ENCODE measurements around the gene APOA4. TPM values are rescaled to one million over a fixed set of nuclear protein-coding genes. Genes with fewer than 3 reads are reported as not detected.
"Not testable (repeated sequence)": the region's sequence is repeated elsewhere in the genome, so short reads cannot be mapped to it uniquely, and the experiment has no call there.

APOA4 gene
- total RNA-seq, 2 experiments from 2014 or later: not detected

DNA sequence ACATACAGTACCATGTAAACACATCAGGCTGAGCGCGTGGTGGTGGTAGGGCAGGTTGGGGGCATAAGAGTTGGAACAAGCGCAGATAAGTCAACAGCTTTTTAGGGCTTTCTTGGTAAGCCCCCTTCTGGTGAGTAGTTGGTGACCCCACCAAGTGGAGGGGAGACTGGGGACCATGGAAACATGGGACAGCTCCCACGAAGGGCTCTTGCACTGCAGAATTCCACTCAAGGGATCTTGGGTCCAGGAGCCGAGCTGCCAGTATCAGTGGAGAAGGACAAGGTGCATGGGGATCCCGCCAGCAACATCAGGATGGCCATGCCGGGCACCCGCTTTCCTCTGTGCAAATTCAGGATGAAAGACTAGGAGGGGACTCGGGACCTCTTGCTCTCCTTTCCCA lies 20.6 kb upstream of the APOA4 start:
- no peak overlapping the region for H3K4me3 Mint-ChIP-seq
- POLR2A ChIA-PET: no interaction called here
- H3K27ac Mint-ChIP-seq: peak overlapping the region; percentile 11
- H3K9me3 Mint-ChIP-seq: no peaks in the 10 kb centered on the region
- DNase-seq: no peak
- H3K27me3 Mint-ChIP-seq: no peaks in the 10 kb centered on the region
- CTCF ChIA-PET: no interaction called here
- H3K4me1 Mint-ChIP-seq: peaks cover 2% of the 10 kb centered on the region
- peaks cover 38% of the 10 kb centered on the region for H3K36me3 Mint-ChIP-seq (ENCODE audit: low read depth)

DNA sequence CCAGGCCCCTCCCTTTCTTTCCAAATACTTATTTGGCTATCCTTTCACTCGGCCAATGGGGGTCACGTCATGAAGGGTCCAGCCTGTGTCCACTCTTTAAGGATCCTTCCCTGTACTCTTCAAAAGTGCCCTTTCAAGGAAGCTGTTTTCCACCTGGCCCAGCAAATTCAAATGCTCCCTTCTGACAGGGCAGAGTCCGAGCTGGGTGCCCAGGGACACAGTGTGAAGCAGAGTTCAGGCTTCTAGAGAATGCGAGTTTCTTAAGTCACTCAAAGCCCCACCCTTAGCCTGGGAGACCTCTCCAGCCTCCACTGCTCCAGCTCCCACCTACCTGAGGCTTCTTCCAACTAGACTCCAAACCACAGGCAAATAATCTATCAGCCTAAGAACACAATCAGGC lies 19.8 kb upstream of the APOA4 start:
- POLR2A ChIA-PET: interaction anchor here (0.6 kb wide), 1 partner anchor 10 kb away, joined by 3 read pairs; no protein-coding TSS in a partner anchor
- H3K27me3 Mint-ChIP-seq: no peaks in the 10 kb centered on the region
- H3K9me3 Mint-ChIP-seq: no peaks in the 10 kb centered on the region
- peaks cover 2% of the 10 kb centered on the region for H3K4me1 Mint-ChIP-seq
- H3K4me3 Mint-ChIP-seq: no peak overlapping the region
- peaks cover 38% of the 10 kb centered on the region for H3K36me3 Mint-ChIP-seq (ENCODE audit: low read depth)
- no peak for DNase-seq
- CTCF ChIA-PET: interaction anchor here (1.5 kb wide), 1 partner anchor 9 kb away, joined by 4 read pairs; no protein-coding TSS in a partner anchor
- no peak overlapping the region for H3K27ac Mint-ChIP-seq

- POLR2A ChIA-PET: interaction anchor here (0.6 kb wide), 1 partner anchor 11 kb away, joined by 3 read pairs; no protein-coding TSS in a partner anchor
- Mint-ChIP-seq H3K4me1 (peaks cover 2% of the 10 kb centered on the region), H3K9me3 (no peaks in the 10 kb centered on the region), H3K27me3 (no peaks in the 10 kb centered on the region), H3K27ac (peak overlapping the region; percentile 54), H3K36me3 (ENCODE audit: low read depth) (peaks cover 30% of the 10 kb centered on the region), H3K4me3 (no peak overlapping the region)
- CTCF ChIA-PET: interaction anchor here (0.7 to 1.5 kb wide), 4 partner anchors 10 to 630 kb away, joined by 3 to 4 read pairs (median 4); partner anchors contain the start of gene APOA4
- DNase-seq: no peak
These were observed 19.0 kb upstream of the APOA4 start for GRCh38 chr11:116842117-116842516.

DNA sequence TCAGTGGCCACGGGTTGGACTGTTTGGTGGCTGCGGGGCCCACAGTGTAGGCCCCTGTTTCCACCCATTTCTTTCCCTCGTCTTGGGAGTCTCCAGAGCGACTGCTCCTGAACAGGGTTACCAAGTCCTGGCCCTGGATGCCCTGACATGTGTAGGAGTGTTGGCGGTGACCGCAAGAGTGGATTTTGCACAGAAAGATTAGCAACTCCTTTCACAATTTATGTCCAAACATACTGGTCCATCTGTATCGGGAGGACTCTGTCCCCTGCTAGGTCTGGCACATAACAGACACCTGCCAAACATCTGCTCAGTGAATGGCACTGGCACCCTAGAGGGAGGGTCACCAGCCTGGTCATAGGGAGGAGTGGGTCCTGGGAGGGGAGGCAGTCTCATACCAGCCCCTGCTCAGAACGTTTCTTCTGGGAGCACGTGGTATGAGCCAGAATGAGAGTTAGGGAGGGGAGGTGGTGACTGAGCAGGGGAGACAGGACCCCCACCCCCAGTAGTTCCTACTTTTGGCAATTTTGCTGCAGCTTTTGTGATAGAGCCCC lies 17.7 kb upstream of the APOA4 start:
- Mint-ChIP-seq H3K27me3 (no peaks in the 10 kb centered on the region), H3K4me3 (no peak overlapping the region), H3K36me3 (ENCODE audit: low read depth) (peaks cover 18% of the 10 kb centered on the region), H3K27ac (no peak overlapping the region), H3K9me3 (no peaks in the 10 kb centered on the region), H3K4me1 (peaks cover 4% of the 10 kb centered on the region)
- ChIA-PET CTCF (interaction anchor here (0.9 to 1.3 kb wide), 2 partner anchors 18 to 199 kb away, joined by 3 to 4 read pairs; partner anchors contain the start of gene APOA4), POLR2A (no interaction called here)
- no peak for DNase-seq

- Mint-ChIP-seq H3K27ac (no peak overlapping the region), H3K4me3 (no peak overlapping the region), H3K4me1 (peaks cover 9% of the 10 kb centered on the region), H3K9me3 (no peaks in the 10 kb centered on the region), H3K36me3 (ENCODE audit: low read depth) (peaks cover 13% of the 10 kb centered on the region), H3K27me3 (no peaks in the 10 kb centered on the region)
- ChIA-PET POLR2A (no interaction called here), CTCF (no interaction called here)
- no peak for DNase-seq
These were observed 17.2 kb upstream of the APOA4 start for GRCh38 chr11:116840224-116840745.

- CTCF ChIA-PET: no interaction called here
These were observed 15.4 kb upstream of the APOA4 start for GRCh38 chr11:116838321-116839084.

GRCh38 chr11:116837231-116838091 lies 14.4 kb upstream of the APOA4 start, which contains the start of gene APOA1:
TSS of gene APOA1 (minus strand) at chr11:116837622. CDS start at chr11:116837387, 235 bp downstream.
- Mint-ChIP-seq H3K4me3 (no peak within 1 kb of the TSS), H3K9me3 (no peaks in the 10 kb centered on the region), H3K36me3 (ENCODE audit: low read depth) (no peaks in the 10 kb centered on the region), H3K27ac (no peak within 1 kb of the TSS), H3K27me3 (no peaks in the 10 kb centered on the region), H3K4me1 (peaks cover 16% of the 10 kb centered on the region)
- CTCF ChIA-PET: interaction anchor here (1.4 to 3.8 kb wide), 7 partner anchors 9 to 267 kb away, joined by 4 to 33 read pairs (median 9); partner anchors contain the start of gene APOA5
- no peak for DNase-seq
- POLR2A ChIA-PET: no interaction called here

More at GRCh38 chr11:116838321-116839084, 15.4 kb upstream of the APOA4 start:
- POLR2A ChIA-PET: no interaction called here
- peaks cover 2% of the 10 kb centered on the region for H3K36me3 Mint-ChIP-seq (ENCODE audit: low read depth)
- H3K9me3 Mint-ChIP-seq: no peaks in the 10 kb centered on the region
- peaks cover 16% of the 10 kb centered on the region for H3K4me1 Mint-ChIP-seq
- no peak for DNase-seq
- no peak overlapping the region for H3K4me3 Mint-ChIP-seq
- peak overlapping the region; percentile 17 for H3K27ac Mint-ChIP-seq
- H3K27me3 Mint-ChIP-seq: no peaks in the 10 kb centered on the region

DNA sequence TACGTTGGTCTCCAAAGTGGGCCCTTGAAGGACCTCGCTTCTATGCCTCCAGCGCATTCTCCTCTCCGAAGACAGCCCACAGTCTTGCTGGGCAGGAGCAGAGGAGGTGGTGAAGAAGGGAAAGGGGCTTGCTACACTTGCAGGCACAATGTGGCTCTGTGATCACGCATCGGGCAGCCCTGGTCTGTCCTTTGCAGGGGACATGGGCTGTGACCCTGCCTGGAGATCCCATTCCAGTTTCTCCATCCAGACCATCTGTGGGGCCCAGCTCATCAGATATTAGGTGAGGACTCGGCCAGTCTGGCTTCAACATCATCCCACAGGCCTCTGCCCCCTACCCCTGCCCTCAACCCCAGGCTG lies 13.5 kb upstream of the APOA4 start:
- DNase-seq: no peak
- no peaks in the 10 kb centered on the region for H3K27me3 Mint-ChIP-seq
- H3K4me1 Mint-ChIP-seq: peaks cover 16% of the 10 kb centered on the region
- ChIA-PET POLR2A (interaction anchor here (0.6 kb wide), 1 partner anchor 274 kb away, joined by 3 read pairs; no protein-coding TSS in a partner anchor), CTCF (interaction anchor here (1.0 to 3.8 kb wide), 23 partner anchors 10 to 388 kb away, joined by 3 to 33 read pairs (median 5); partner anchors contain the start of genes APOA5, SIDT2 and ZPR1)
- no peak overlapping the region for H3K27ac Mint-ChIP-seq
- no peaks in the 10 kb centered on the region for H3K36me3 Mint-ChIP-seq (ENCODE audit: low read depth)
- no peaks in the 10 kb centered on the region for H3K9me3 Mint-ChIP-seq
- H3K4me3 Mint-ChIP-seq: no peak overlapping the region

- no peaks in the 10 kb centered on the region for H3K9me3 Mint-ChIP-seq
- no peaks in the 10 kb centered on the region for H3K36me3 Mint-ChIP-seq (ENCODE audit: low read depth)
- peak overlapping the region; percentile 66 for H3K4me3 Mint-ChIP-seq
- H3K27ac Mint-ChIP-seq: peak overlapping the region; percentile 80
- ChIA-PET POLR2A (interaction anchor here (0.5 to 0.9 kb wide), 7 partner anchors 45 to 287 kb away, joined by 3 to 7 read pairs (median 3); partner anchors contain the start of gene APOA5), CTCF (interaction anchor here (0.6 to 3.8 kb wide), 29 partner anchors 9 to 388 kb away, joined by 3 to 33 read pairs (median 4); partner anchors contain the start of genes APOA5, SIDT2 and ZPR1)
- H3K27me3 Mint-ChIP-seq: no peaks in the 10 kb centered on the region
- DNase-seq: peak; percentile 83
- H3K4me1 Mint-ChIP-seq: peaks cover 16% of the 10 kb centered on the region
These were observed 12.9 kb upstream of the APOA4 start for GRCh38 chr11:116835791-116836631.

DNA sequence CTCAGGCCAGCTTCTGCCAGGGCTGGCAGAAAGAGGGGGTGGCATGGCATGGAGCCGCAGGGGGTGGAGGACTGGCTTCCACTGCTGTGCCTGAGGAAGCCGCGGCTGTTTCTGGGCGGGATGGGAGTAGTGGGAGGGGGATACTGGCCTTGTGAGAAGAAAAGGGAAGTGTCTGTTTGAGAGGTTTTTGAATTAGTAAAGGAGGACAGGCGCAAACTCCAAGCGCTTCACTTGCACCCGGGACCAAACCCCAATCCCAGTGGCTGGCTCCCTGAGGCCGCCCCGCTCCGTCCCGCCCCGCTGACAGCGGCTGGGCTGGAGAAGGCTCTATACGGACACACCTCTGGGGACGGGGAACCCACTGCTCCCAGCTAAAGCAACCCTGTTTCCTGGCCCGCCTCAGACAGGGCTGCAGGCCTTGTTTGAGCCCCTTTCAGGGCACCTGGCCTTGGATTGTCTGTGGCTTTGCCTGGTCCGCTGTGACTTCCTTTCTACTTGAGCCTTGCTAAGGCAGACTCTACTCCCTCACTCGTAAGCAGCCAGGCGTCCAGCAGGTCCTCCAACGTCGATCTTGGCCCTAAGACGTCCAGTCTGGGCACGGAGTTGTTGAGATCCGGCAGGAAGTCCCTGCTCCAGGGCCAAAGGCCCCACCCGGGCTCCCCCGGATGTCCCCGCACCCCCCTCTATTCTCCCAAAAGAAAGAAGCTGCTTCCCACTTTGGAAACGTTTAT lies 12.1 kb upstream of the APOA4 start:
- no peaks in the 10 kb centered on the region for H3K27me3 Mint-ChIP-seq
- ChIA-PET POLR2A (interaction anchor here (0.5 to 0.9 kb wide), 5 partner anchors 44 to 288 kb away, joined by 3 to 7 read pairs (median 3); partner anchors contain the start of gene APOA5), CTCF (interaction anchor here (0.6 to 3.8 kb wide), 26 partner anchors 8 to 389 kb away, joined by 3 to 33 read pairs (median 5); partner anchors contain the start of genes APOA5, SIDT2 and ZPR1)
- peak overlapping the region; percentile 66 for H3K4me3 Mint-ChIP-seq
- H3K36me3 Mint-ChIP-seq (ENCODE audit: low read depth): no peaks in the 10 kb centered on the region
- H3K9me3 Mint-ChIP-seq: no peaks in the 10 kb centered on the region
- H3K4me1 Mint-ChIP-seq: peaks cover 16% of the 10 kb centered on the region
- peak overlapping the region; percentile 80 for H3K27ac Mint-ChIP-seq
- DNase-seq: no peak

DNA sequence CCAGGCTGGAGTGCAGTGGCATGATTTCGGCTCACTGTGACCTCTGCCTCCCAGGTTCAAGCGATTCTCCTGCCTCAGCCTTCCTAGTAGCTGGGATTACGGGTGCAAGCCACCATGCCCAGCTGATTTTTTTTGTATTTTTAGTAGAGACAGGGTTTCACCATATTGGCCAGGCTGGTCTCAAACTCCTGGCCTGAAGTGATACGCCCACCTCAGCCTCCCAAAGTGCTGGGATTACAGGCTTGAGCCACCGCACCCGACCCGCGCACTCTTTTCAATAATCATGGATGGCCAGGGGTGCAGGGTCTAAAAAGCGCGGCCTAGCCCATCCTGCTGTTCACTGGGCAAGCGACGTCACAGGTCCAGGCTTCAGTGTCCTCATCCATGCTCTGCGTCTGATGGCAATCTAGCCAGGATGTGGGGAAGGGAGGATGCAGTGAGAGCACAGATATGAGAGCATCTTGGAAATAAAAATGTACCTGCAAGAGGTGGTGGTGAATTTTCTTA lies 11.5 kb upstream of the APOA4 start:
- POLR2A ChIA-PET; H3K9me3 Mint-ChIP-seq; H3K27me3 Mint-ChIP-seq; DNase-seq; H3K36me3 Mint-ChIP-seq (ENCODE audit: low read depth): not testable (repeated sequence)
- Mint-ChIP-seq H3K4me1 (peaks cover 16% of the 10 kb centered on the region), H3K27ac (peak overlapping the region; percentile 48), H3K4me3 (peak overlapping the region; percentile 11)
- CTCF ChIA-PET: interaction anchor here (2.4 to 3.8 kb wide), 2 partner anchors 43 to 270 kb away, joined by 9 to 33 read pairs; partner anchors contain the start of gene APOA5
